Ramos (cell line): ENCODE measurements around the gene SCGB1D1.
"Not testable (repeated sequence)": the region's sequence is repeated elsewhere in the genome, so short reads cannot be mapped to it uniquely, and the experiment has no call there.

Source experiments
- in situ Hi-C: fragments of 300-500 bp; cut with MboI; formaldehyde crosslinking; loops from one replicate; pipeline ENCODE4 v1.14.3; 2022; ENCODE audit warnings: low sequenced_read_pairs; ENCODE audit not compliant: unreplicated experiment

The SCGB1D1 gene

DNA sequence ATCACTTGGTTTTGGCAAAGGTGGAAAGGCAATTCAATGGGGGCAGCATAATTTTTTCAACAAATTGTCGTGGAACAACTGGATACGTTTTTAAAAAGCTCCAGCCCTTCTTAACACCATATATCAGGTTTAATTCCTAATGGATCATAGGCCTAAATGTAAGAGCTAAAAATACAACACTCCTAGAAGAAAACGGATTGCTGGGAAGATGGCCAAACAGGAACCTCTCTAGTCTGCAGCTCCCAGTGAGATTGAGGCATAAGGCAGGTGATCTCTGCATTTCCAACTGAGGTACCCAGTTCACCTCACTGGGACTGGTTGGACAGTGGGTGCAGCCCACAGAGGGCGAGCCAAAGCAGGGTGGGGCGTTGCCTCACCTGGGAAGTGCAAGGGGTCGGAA is 32.4 kb upstream of the SCGB1D1 start:
- in situ Hi-C loops: no loop called here

DNA sequence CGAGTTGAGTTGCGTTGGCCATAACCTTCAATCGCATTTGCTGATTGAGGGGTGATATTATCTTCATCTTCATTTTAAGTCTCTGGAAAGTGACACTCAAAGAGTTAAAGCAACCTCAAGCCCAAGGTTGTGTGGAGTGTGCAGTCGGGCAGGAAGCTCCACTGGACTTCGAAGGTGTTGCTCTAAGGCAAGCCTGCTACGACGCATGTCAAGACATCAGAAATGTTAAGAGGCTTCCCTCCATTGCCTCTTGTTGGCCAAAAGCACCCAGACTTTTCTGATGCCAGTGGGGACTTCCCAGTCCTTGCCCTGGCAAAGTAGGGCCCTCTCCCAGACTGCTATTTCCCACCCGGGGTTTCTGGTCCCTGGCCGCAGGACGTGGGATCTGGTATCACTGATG is 23.6 kb upstream of the SCGB1D1 start:
- in situ Hi-C loops: no loop called here

DNA sequence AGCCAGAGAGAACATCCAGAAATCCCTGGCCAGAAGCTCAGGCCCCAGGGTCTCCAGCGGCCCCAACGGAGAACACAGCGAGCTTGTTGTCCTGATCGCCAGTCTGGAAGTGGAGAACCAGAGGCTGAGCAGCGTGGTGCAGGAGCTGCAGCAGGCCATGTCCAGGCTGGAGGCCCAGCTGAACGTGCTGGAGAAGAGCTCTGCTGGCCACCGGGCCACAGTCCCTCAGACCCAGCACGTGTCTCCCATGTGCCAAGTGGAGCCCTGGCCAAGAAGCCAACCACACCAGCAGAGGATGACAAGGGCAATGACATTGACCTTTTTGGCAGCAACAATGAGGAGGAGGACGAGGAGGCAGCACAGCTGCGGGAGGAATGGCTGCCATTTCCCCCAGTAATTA is 20.6 kb upstream of the SCGB1D1 start:
- in situ Hi-C loops: no loop called here

DNA sequence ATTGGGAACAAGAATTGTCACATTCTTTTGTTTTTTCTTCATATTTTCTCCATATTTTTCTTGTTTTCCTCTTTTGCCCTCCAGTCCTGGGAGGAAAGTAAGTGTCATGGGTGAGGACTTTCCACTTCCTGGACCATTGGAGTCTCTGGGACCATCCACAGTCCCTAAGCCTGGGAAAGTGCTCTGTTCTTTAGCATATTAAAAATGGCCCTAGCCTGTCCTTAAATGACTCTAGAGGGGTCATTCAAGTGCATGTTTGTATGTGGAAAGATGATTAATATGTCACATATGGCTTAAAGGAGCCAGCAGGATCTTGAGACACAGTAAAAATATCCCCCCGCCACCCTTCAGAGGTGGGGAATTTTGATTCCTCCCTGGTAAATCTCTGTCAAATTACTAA is 20.1 kb upstream of the SCGB1D1 start:
- in situ Hi-C loops: loop anchor here (5.0 kb wide), 1 partner anchor 142 kb away; no protein-coding TSS in a partner anchor

DNA sequence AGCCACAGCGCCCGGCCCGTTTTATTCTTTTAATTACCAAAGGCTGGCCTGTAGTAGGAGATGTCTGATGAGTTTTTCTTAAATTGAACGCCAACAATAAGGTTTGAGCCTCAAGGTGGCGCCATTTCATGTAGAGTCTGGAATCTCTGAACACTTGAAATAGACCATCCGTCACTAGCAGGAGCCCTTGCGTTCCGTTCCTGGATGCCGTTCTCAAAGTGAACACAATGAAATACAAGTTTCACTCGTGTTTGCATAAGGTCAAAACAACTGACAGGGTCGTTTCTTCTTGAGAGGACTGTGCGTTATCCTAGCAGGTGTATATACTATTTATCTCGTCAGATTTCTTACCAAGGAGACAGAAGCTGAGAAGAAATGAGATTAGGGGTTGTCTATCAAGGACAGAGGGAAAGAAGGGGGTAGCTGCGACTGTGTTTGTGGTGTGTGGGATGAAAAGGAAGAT is 18.7 kb upstream of the SCGB1D1 start:
- in situ Hi-C loops: loop anchor here (5.0 kb wide), 1 partner anchor 141 kb away; no protein-coding TSS in a partner anchor

DNA sequence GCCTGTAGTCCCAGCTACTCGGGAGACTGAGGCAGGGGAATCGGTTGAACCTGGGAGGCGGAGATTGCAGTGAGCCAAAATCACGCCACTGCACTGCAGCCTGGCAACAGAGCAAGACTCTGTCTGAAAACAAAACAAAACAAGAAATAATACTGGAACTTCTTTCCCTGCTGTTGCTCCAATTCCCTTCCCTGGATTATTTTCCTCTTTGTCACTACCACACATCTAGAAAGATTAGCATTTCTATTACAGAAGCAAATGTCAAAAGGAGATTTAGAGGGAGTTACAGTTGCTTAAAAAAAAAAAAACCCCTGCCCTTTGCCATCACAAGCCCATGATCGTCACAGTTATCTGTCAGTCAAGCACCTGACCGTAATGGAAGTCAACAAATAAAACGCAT is 17.7 kb upstream of the SCGB1D1 start:
- in situ Hi-C loops: loop anchor here (5.0 kb wide), 1 partner anchor 140 kb away; no protein-coding TSS in a partner anchor

DNA sequence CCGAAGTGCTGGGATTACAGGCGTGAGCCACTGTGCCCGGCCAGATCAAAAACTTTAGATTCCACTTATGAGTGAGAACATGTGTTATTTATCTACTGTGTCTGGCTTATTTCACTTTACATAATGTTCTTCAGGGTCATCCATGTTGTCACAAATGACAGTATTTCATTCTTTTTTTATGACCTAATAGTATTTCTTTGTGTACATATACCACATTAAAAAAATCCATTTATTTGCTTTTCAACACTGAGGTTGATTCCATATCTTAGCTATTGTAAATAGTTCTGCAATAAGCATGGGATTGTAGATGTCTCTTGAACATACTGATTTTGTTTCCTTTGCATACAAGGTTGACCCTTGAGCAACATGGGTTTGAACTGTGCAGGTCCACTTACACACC is 13.2 kb upstream of the SCGB1D1 start:
- in situ Hi-C loops: no loop called here

DNA sequence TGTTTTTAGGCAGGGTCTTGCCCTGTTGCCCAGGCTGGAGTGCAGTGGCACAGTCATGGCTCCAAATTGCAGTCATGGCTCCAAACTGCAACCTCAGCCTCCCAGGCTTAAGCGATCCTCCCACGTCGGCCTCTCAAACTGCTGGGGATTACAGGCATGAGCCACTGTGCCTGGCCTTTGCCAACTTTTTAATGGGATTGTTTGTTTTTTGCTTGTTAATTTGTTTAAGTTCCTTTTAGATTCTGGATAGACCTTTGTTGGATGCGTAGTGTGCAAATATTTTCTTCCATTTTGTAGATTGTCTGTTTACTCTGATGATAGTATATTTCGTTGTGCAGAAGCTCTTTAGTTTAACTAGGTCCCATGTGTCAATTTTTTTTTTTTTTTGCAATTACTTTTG is 10.0 kb upstream of the SCGB1D1 start:
- in situ Hi-C loops: no loop called here

DNA sequence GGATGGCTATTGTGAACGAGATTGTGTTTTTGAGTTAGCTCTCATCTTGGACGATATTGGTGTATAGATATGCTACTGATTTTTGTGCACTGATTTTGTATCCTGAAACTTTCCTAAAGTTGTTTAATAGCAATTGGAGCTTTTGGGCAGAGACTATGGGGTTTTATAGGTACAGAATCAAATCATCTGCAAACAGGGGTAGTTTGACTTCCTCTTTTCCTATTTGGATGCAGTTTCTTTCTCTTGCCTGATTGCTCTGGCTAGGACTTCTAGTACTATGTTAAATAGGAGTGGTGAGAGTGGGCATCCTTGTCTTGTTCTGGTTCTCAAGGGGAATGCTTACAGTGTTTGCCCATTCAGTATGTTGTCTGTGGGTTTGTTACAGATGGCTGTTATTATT is 8.9 kb upstream of the SCGB1D1 start:
- in situ Hi-C loops: no loop called here

DNA sequence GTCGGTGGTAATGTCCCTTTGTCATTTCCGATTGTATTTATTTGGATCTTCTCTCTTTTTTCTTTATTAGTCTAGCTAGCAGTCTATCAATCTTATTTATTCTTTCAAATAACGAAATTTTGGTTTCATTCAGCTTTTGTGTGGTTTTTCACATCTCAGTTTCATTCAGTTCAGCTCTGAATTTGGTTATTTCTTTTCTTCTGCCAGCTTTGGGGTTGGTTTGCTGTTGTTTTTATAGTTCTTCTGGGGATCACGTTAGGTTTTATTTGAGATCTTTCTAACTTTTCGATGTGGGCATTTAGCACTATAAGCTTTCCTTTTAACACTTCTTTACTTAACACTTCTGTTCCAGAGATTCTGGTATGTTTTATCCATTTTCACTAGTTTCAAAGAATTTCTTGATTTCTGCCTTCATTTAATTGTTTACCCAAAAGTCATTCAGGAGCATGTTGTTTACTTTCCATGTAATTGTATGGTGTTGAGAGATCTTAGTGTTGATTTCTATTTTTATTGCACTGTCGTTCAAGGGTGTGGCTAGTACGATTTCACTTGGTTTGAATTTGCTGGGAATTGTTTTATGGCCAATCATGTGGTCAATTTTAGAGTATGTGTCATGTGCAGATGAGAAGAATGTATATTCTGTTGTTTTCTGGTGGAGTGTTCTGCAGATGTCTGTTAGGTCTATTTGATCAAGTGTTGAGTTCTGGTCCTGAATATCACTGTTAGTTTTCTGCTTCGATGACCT is 7.7 kb upstream of the SCGB1D1 start:
- in situ Hi-C loops: no loop called here

DNA sequence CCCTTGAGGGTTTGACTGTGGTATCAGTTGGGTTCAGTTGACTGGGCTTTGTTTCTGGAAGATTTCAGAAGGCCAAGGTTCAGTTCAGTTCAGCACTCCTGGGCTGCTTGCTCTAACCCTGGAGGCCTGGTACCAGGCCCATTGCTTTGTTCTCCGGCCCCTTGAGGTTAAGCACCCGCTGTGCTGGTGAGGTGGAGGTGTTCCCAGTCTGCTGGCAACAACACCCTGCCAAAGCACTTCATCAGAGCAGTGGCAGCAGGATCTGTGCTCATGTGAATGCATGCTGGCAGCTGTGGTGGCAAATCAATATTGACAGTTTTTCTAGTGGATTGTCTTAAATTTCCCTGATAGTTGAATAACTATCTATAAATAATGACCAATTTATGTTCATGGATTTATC is 3.8 kb upstream of the SCGB1D1 start:
- in situ Hi-C loops: no loop called here

DNA sequence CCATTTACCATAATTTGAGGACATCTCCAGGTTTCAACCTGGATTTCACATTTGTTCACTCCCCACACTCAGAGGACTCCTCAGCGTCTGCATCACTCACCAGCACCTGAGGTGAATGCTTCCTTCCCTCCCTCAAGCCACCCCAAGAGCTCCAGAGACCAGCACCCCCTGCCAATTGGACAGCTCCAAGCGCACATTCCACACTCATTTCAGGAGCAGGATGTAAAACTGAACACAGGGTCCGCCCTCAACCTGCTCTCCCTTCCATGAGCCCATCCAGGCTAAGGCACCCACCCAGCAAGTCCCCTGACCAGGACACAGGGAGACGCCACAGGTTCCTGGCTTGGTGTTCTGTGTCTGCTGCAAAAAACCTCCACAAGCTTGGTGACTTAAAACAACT is 3.9 kb downstream of the SCGB1D1 start:
- in situ Hi-C loops: no loop called here

DNA sequence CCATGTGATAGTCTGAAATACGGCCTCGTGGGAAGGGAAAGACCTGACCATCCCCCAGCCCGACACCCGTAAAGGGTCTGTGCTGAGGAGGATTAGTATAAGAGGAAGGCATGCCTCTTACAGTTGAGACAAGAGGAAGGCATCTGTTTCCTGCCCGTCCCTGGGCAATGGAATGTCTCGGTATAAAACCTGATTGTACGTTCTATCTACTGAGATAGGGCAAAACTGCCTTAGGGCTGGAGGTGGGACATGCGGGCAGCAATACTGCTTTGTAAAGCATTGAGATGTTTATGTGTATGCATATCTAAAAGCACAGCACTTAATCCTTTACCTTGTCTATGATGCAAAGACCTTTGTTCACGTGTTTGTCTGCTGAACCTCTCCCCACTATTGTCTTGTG is 5.0 kb downstream of the SCGB1D1 start:
- in situ Hi-C loops: not testable (repeated sequence)

DNA sequence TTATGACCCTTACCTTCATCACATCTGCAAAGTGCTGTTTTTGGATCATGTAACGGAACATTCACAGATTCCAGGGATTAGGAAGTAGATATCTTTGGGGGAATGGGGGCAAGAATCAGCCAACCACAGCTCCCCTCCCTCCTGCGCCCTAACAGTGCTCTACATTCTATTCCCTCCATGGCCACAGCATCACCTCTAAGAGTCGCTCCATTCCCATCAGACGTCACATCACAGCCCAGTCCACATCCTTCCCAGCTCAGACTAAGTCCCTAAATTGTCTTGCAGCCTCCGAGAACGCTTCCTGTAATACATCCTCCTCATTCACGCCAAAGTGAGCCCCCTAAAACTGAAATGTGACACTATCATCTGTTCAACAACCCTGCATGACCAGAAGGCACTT is 5.9 kb downstream of the SCGB1D1 start:
- in situ Hi-C loops: no loop called here

DNA sequence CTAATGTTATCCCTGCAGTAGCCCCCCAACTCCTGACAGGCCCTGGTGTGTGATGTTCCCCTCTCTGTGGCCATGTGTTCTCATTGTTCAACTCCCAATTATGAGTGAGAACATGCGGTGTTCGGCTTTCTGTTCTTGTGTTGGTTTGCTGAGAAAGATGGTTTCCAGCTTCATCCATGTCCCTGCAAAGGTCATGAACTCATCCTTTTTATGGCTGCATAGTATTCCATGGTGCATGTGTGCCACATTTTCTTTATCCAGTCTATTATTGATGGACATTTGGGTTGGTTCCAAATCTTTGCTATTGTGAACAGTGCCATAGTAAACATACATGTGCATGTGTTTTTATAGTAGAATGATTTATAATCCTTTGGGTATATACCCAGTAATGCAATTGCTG is 7.4 kb downstream of the SCGB1D1 start:
- in situ Hi-C loops: not testable (repeated sequence)

DNA sequence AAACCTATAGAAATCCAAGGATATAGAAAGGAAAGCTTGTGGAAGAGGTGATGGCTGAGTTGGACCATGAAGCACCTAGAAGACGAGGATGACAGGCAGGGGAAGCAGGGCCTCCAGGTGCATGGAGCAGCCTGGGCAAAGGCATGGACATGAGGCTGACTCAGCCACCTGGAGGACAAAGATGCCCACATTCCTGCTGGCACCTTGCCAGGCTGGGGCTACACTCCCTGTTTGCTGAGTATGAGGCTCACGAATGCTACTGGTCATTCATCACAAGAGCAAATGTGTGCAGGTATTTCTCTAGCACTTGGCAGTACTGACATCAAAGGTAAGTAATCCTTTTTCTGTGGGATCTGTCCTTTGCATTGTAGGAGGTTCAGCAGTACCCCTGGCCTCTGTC is 11.4 kb downstream of the SCGB1D1 start:
- in situ Hi-C loops: no loop called here

DNA sequence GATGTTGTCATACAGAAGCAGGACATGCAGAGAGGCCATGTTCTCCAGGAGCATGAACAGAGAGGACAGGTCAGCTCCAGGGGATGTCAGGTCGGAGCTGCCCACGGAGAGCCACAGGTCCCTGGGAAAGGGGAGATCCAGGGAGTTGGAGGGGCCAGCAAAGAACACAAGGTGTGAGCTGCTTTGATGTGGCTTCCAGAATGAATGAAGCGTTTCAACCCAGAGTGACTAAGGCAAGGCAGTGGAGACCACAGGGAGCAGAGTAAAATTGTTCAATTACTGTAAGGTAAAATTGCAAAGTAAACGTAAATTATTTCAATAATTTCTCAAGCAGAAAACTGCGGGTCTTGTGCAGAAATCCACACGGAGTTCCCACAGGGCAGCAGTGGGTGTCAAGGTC is 12.9 kb downstream of the SCGB1D1 start:
- in situ Hi-C loops: no loop called here

DNA sequence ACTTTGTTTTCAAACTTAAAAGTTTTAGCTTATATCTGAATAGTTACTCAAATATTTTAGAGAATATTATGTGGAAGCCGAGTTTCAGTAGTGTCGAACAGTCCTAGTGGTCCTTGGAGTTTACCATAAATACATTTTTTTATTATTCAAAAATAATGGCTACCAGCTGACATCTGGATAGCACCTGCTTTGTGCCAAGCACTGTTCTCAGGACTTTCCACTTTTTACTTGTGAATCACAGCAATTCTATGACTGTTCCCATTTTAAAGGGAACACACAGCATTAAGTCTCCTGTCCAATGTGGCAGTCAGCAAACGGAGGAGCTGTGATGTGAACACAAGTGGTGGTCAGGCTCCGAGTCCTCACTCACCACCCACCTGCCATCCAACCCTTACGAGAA is 14.4 kb downstream of the SCGB1D1 start:
- in situ Hi-C loops: no loop called here

DNA sequence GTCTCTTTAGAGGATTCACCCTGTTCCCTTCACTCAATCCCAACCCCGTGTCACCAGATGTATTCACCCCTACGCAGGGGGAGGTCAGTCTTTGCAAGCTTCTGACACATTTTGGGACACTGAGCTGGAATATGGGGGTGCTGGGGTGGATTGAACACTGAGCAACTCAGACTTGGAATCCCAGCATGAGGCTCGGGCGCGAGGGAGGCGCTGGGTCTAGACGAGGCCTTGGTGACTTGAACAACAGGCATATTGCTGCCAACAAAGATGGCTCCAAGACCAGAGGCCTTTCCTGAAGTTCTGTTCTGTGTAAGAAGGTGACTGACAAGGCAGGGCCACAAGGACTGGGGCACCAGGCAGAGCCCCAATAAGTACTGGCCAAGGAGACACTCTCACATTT is 15.4 kb downstream of the SCGB1D1 start:
- in situ Hi-C loops: no loop called here

DNA sequence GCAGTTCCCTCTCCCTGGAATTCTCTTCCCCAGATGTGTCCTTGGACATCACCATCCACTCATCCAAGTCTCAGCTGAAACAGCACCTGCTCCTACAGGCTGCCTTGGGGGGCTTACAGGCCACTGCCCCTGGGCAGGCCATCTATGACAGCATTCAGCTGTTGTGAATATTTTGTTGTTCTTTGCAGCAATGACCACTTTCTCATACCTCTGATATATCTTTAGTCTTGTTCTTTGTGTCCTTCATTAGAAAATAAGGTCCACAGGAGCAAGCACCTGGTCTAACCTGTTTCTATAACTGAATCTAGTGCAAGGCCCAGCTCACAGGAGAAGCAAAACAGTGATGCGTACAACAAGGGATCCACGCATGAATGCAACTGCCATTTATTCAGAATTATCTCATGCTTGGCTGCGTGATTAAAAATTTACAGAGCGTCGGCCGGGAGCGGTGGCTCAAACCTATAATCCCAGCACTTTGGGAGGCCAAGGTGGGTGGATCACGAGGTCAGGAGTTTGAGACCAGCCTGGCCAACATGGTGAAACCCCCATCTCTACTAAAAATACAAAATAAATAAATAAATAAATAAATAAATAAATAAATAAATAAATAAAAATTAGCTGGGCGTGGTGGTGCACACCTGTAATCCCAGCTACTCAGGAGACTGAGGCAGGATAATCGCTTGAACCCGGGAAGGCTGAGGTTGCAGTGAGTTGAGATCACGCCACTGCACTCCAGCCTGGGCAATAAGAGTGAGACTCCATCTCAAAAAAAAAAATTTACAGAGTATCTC is 16.5 kb downstream of the SCGB1D1 start:
- in situ Hi-C loops: not testable (repeated sequence)

DNA sequence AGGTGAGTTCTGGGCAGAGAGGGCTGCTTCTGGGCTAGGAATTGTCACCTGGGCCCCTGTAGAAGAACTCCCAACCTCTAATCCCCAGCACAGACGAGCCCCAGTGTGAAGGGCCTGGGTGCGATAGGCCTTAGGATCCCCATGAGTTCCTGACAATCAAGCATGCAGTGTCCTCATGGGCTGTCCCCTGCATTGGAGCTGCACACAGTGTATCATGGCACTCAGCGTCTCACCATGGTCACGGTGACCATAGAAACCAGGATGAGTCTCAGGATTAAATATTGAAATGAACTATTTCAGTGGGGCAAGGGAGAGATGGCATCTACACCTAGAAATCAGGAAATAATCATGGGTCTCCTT is 18.7 kb downstream of the SCGB1D1 start:
- in situ Hi-C loops: no loop called here
